OCI-LY3 (cell line): ENCODE measurements around the gene TEDC2.

Experiments used
- H2AFZ ChIP-seq: fragments of 200-600, 300-600 bp; shearing (Covaris generic); 2 replicates; pipeline ENCODE4 v1.6.0; 2014; ENCODE audit warnings: antibody characterized with exemption, low read depth, low read length
- H3K27ac ChIP-seq: fragments of 200-600, 300-600 bp; sonication (generic); 2 replicates; pipeline ENCODE4 v1.5.1; 2014; ENCODE audit warnings: mild to moderate bottlenecking, low read length, moderate library complexity, mixed read lengths
- H3K27me3 ChIP-seq: fragments of 200-600, 300-600 bp; sonication (generic); 2 replicates; pipeline ENCODE4 v1.6.1; 2014; ENCODE audit warnings: low read depth, low read length, mixed read lengths
- H3K36me3 ChIP-seq: fragments of 200-600, 300-600 bp; sonication (generic); replicated peaks from 2 replicates; pipeline ENCODE3; 2014; ENCODE audit warnings: low read depth, low read length, mixed read lengths
- H3K4me1 ChIP-seq: fragments of 300-600, 200-600 bp; sonication (generic); 2 replicates; pipeline ENCODE4 v1.6.1; 2014; ENCODE audit warnings: low read length, mixed read lengths
- H3K4me2 ChIP-seq: fragments of 200-600, 300-600 bp; sonication (generic); 2 replicates; pipeline ENCODE4 v1.6.1; 2014; ENCODE audit warnings: low read length, mixed read lengths
- H3K4me3 ChIP-seq: fragments of 300-600, 200-600 bp; sonication (generic); 2 replicates; pipeline ENCODE4 v1.5.1; 2014; ENCODE audit warnings: antibody characterized with exemption, mild to moderate bottlenecking, low read length, moderate library complexity
- H3K79me2 ChIP-seq: fragments of 300-600, 200-600 bp; shearing (Covaris generic); 2 replicates; pipeline ENCODE4 v1.6.1; 2014; ENCODE audit warnings: mild to moderate bottlenecking, low read length, mixed read lengths
- H3K9ac ChIP-seq: fragments of 300-600, 200-600 bp; shearing (Covaris generic); 2 replicates; pipeline ENCODE4 v1.6.0; 2014; ENCODE audit warnings: mild to moderate bottlenecking, low read length, moderate library complexity
- H3K9me3 ChIP-seq: fragments of 200-600, 300-600 bp; shearing (Covaris generic); 2 replicates; pipeline ENCODE4 v1.6.1; 2014; ENCODE audit warnings: low read length, mixed read lengths; ENCODE audit not compliant: insufficient read depth
- H4K20me1 ChIP-seq: fragments of 200-600, 300-600 bp; sonication (generic); 2 replicates; pipeline ENCODE4 v1.6.1; 2016; ENCODE audit warnings: low read length, mixed read lengths; ENCODE audit not compliant: insufficient read depth
- EZH2phosphoT487 ChIP-seq: fragments of 200-600 bp; shearing (Covaris generic); IDR thresholded peaks from 2 replicates; pipeline ENCODE4 v1.6.1; 2018; ENCODE audit warnings: antibody characterized with exemption, mixed run types, low read depth
- TF ChIP-seq, protein P1 (sequence below): fragments of 200-600, 300-600 bp; sonication (generic); IDR thresholded peaks from 2 replicates; pipeline ENCODE4 v1.5.1; 2014; ENCODE audit warnings: antibody characterized with exemption, low read length, low read depth

The TEDC2 gene

DNA sequence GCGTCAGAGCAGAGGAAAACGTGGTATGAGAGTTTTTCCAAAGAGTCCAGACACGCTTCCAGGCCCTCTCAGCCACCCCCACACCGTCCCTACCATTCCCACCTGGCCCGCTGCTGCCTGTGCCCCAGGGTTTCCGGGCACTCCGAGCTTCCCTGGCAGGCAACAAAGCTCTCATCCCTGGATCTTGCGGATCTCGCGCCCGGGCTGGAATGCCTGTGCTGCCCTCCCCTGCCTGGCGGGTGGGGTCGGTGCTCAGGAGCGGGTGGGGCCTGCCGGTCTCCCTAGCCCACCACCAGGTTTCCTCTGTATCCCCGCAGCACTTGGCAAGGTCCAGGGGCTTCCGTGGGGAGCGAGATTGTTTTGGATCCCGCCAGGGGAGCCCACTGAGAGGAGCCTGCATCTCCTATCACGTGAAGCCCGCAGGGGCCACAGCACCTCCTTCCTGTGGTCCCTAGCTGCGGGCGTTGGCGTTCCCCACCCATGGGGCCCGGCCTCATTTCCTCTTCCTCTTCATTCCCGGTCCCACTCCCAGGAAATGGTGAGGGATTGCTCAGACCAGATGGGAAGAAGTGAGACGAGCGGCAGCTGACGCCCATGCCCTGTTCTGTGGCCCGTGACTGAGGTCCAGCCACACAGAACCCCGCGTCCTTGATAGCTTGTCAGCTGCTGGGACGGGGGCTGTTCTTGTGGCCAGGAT is 26.1 kb downstream of the TEDC2 start:
- Histone ChIP-seq H3K9ac (no peak overlapping the region), H4K20me1 (no peaks in the 10 kb centered on the region), H3K9me3 (no peaks in the 10 kb centered on the region), H3K27me3 (no peaks in the 10 kb centered on the region), H3K4me3 (no peak overlapping the region), H3K79me2 (0 out of 2 replicates have a peak, but pooled peaks cover 5% of the 10 kb centered on the region), H3K4me1 (peaks cover 20% of the 10 kb centered on the region), H3K4me2 (no peak overlapping the region), H3K27ac (no peak overlapping the region), H2AFZ (no peak overlapping the region), H3K36me3 (no peaks in the 10 kb centered on the region)
- TF ChIP-seq, protein P1, sequence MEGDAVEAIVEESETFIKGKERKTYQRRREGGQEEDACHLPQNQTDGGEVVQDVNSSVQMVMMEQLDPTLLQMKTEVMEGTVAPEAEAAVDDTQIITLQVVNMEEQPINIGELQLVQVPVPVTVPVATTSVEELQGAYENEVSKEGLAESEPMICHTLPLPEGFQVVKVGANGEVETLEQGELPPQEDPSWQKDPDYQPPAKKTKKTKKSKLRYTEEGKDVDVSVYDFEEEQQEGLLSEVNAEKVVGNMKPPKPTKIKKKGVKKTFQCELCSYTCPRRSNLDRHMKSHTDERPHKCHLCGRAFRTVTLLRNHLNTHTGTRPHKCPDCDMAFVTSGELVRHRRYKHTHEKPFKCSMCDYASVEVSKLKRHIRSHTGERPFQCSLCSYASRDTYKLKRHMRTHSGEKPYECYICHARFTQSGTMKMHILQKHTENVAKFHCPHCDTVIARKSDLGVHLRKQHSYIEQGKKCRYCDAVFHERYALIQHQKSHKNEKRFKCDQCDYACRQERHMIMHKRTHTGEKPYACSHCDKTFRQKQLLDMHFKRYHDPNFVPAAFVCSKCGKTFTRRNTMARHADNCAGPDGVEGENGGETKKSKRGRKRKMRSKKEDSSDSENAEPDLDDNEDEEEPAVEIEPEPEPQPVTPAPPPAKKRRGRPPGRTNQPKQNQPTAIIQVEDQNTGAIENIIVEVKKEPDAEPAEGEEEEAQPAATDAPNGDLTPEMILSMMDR = no peak
- no peak for TF ChIP-seq EZH2phosphoT487

- H3K36me3 ChIP-seq = no peaks in the 10 kb centered on the region
- H3K9ac ChIP-seq = peak overlapping the region; percentile 63
- H3K27ac ChIP-seq = peak overlapping the region; percentile 35
- no peaks in the 10 kb centered on the region for H3K27me3 ChIP-seq
- no peaks in the 10 kb centered on the region for H3K9me3 ChIP-seq
- peak overlapping the region; percentile 75 for H3K4me3 ChIP-seq
- H3K4me1 ChIP-seq = peaks cover 20% of the 10 kb centered on the region
- peak overlapping the region; percentile 84 for H2AFZ ChIP-seq
- no peaks in the 10 kb centered on the region for H4K20me1 ChIP-seq
- 0 out of 2 replicates have a peak, but pooled peaks cover 5% of the 10 kb centered on the region for H3K79me2 ChIP-seq
- TF ChIP-seq, protein P1 = peak; percentile 75
- no peak for TF ChIP-seq EZH2phosphoT487
- peak overlapping the region; percentile 99 for H3K4me2 ChIP-seq
These were observed 27.0 kb downstream of the TEDC2 start for GRCh38 chr16:2486645-2487516.

DNA sequence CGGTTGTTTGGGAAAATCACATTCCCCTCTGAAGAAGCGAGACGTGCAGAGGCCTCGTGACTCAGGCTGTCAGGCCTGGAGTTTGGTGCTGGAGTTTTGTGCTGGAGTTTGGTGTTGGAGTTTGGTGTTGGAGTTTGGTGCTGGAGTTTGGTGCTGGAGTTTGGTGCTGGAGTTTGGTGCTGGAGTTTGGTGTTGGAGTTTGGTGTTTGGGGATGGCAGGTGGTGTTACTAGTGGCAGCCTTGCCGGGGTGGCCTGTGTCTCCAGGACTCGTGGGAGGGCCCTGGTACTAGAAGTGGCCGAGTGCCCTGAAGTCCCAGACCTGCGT is 27.6 kb downstream of the TEDC2 start:
- Histone ChIP-seq H3K9ac (peak overlapping the region; percentile 63), H3K27me3 (no peaks in the 10 kb centered on the region), H2AFZ (peak overlapping the region; percentile 84), H3K4me2 (peak overlapping the region; percentile 99), H3K4me3 (peak overlapping the region; percentile 75), H3K27ac (peak overlapping the region; percentile 35), H3K79me2 (0 out of 2 replicates have a peak, but pooled peaks cover 5% of the 10 kb centered on the region), H4K20me1 (no peaks in the 10 kb centered on the region), H3K4me1 (peaks cover 20% of the 10 kb centered on the region), H3K9me3 (no peaks in the 10 kb centered on the region), H3K36me3 (no peaks in the 10 kb centered on the region)
- TF ChIP-seq, protein P1 = 0 out of 2 replicates have a peak, but pooled peaks have one; percentile 1
- TF ChIP-seq EZH2phosphoT487 = no peak

DNA sequence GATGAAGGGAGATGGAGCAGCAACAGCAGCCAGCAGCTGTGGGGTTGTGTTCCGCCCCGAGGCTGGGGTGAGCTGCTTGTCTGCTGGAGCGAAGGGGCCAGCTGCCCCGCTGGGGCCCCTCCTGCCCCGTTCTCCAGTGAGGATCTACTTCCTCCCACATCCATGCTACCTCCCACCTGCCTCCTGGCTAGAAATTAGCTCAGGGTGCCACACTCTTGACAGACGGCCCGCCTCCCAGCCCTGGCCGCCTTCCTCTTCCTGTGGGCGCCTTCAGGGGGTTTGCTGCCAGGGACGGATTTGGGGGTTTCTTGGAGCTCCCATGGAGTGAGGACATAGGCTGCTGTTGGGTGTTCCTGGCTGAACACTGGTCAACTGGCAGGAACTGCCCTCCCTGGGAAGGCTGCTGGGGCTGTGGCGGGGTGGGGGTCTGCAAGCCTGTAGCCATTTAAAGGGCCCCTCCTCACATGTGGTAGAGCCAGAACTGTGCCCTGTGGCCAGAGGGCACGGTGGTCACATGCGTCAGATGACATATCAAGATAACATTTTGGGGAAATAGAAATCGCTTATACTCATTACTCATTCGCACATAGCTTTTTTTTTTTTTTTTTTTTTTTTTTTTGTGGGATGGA is 28.1 kb downstream of the TEDC2 start:
- Histone ChIP-seq H3K4me1 (peaks cover 20% of the 10 kb centered on the region), H3K9ac (peak overlapping the region; percentile 63), H4K20me1 (no peaks in the 10 kb centered on the region), H3K4me3 (peak overlapping the region; percentile 75), H3K4me2 (peak overlapping the region; percentile 99), H3K36me3 (no peaks in the 10 kb centered on the region), H3K79me2 (0 out of 2 replicates have a peak, but pooled peaks cover 5% of the 10 kb centered on the region), H3K9me3 (no peaks in the 10 kb centered on the region), H2AFZ (peak overlapping the region; percentile 84; the same call in 1 of the 2 replicates), H3K27ac (0 out of 2 replicates have a peak overlapping the region, but pooled peaks have one; percentile 35), H3K27me3 (no peaks in the 10 kb centered on the region)
- TF ChIP-seq, protein P1 = no peak
- TF ChIP-seq EZH2phosphoT487 = no peak
